EH (cell line): ENCODE results near the gene LDB3.
"Not testable (repeated sequence)": the region's sequence is repeated elsewhere in the genome, so short reads cannot be mapped to it uniquely, and the experiment has no call there.

Experiments
- DNase-seq: peaks from one replicate; pipeline ENCODE4 v3.0.0-alpha.2; 2015; ENCODE audit warnings: low read depth

Gene LDB3

GRCh38 chr10:86730227-86730626, 61.9 kb downstream of the LDB3 start:
- DNase-seq = peak; percentile 26

GRCh38 chr10:86732771-86733170, 64.5 kb downstream of the LDB3 start:
- no peak for DNase-seq

DNA sequence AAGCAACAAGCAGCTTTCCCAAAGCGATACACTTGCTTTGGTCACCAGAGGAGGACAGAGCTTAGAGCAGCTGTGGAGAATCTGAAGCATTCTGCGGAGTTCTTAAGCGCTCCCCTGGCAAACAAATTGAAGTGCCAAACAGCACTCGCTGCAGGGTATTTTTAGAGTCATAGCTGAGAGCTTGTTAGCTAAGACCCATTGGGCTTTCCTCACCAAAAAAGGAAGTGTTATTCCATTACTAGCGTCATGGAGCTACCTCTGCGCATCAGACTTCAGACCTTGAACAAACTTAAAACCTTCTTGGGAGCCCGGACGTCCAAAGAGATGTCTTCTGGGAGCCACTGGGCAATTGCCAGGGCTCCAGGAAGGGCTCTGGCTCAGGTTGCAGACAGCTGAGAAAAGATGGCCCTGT, 65.0 kb downstream of the LDB3 start:
- peak; percentile 43 for DNase-seq

DNA sequence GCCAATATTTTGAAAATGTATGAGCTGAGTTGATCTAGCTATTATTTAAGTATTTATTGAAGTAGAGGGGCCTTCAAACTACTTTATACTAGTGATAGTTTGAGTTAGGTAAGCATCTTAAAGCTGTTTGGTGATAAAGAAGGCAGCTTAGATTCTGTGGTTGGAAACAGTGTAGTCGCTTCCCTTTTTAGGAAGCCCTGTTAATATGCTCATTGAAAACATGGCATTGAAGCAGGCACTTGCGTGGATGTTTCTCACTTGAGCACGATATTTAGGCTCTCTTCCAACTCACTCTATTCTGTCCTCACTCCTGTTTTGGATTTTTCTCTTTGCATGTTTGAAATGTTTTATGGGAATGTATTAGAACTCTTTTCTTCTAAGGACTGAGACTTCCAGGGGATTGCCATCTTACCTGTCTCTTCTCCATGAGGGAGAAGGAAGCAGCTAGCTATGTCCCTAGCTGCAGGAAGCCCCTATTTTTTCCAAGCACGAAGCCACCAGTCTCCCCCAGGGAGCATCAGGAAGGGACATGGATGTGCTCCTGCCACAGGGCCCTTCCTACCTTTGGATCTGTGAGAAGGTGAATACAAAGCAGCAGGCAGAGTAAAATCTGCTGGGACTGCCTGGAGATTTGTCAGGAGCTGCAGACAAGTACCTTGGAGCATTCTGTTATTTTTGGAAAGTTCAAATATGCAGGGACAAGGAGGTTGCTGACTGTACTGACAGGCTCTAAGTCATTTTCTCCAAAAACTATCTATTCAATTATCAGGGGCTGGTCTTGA, 66.1 kb downstream of the LDB3 start:
- no peak for DNase-seq

GRCh38 chr10:86735278-86735677, 67.0 kb downstream of the LDB3 start:
- DNase-seq = not testable (repeated sequence)

DNA sequence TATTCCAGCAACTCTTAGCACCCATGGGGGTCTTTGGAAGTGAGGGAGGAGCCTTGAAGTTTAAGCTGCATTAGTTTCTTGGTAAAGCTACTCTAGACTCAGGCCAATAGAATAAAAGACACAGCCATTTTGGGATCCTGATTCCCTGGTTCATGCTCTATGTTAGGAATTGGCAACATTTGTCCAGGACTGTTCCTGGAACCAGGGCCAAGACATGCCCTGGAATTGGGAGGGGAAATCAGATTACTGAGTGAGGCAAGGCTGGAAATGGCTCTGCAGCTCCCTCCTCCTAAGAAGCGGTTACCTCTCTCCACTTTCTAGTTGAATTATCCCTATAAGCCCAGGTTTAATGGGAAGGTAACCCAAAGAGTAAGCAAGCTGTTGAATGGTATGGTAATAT, 73.9 kb downstream of the LDB3 start:
- no peak for DNase-seq

DNA sequence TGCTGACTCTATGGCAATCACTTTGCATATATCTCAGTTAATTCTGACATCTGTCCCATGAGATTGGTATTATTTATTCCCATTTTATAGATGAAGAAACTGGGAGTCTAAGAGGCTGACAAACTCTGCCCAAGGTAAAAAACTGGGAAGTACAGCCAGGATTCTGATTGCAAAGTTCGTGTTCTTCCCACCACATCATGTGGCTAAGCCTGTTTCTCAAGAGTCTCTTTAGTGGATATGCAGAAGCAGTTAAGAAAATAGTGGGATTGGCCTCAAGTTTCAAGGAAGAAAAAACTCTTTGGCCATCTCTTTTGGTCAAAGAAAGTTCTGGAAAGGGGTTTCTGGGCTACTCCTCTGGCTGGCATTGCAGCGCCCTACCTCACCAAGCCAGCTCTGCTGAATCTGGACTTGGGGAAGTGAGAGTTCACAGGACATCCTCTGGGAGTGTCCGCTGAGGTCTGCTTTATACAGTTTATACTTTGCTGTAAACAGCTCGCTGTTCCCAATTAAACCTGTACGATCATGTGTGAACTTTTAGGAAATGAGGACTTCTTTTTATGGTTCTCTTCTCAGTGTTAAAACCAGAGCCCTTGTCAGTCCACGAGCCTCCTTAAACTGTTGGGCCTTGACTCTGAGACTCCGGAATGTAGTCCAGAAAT, 75.9 kb downstream of the LDB3 start:
- DNase-seq = no peak

- peak; percentile 15 for DNase-seq
Observed at GRCh38 chr10:86747796-86748581, 79.7 kb downstream of the LDB3 start.

- DNase-seq = no peak
Observed at GRCh38 chr10:86749854-86750253, 81.5 kb downstream of the LDB3 start.

DNA sequence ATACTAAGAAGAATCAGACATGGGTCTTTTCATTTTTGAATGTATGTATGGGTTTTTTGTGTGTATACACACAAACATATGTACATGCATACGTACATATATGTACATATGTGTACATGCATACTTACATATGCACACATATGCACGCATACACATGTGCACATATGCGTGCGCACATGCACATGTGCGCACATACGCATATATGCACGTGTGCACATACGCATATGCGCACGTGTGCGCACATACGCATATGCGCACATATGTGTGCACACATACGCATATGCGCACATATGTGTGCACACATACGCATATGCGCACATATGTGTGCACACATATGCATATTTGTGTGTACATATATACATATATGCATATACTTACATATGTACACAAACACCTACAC, 83.2 kb downstream of the LDB3 start:
- no peak for DNase-seq

- DNase-seq = no peak
Observed at GRCh38 chr10:86752311-86752710, 84.0 kb downstream of the LDB3 start.

- DNase-seq = no peak
Observed at GRCh38 chr10:86753051-86753450, 84.7 kb downstream of the LDB3 start.

DNA sequence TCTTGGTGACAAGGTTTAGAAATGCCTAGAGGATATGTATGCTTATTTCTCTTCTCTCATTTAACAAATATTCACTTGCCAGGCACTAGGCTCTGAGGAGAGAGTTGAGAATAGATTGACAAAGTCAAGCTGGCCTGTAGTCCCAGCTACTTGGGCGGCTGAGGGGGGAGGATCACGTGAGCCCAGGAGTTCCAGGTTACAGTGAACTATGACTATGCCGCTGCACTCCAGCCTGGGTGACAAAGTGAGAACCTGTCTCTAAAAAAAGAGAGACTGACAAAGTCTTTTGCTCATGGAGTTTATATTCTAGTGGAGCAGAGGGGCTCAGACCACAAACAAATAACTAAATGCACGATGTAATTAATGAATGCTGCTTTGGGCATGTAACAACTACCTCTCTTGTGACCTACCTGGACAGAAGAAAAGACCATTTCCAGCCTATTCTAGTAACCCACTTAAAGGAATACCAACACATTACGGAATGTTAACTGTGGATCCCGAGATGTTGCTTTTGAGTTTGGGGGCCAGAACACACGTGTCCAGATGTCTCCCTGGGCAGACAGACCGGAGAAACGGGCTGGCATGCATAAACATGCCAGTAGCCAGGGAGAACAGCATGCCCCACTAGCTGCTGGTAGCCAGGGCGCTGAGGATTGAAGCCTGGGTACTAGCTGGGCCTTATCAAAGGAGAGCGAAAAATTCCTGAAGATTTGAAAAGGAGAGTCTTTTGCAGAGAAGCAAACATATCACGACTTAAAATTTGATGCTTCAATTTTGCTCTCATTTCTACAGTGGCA, 85.5 kb downstream of the LDB3 start:
- DNase-seq = no peak

DNA sequence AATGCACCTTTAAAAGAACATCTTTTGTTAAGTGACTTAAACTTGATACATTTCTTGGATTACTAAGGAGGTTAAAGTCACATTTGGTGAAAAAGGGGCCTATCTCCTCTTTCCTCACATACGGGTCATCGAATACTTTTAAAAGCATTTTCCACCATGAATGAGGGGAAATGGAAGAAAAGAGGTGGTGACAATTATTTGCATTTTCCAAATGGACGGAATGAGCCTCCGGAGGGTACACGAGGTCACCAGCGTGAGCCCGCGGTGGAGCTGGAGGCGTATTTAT, 87.1 kb downstream of the LDB3 start:
- no peak for DNase-seq

- DNase-seq = peak; percentile 89
Observed at GRCh38 chr10:86755740-86756510, 87.6 kb downstream of the LDB3 start.

- peak; percentile 89 for DNase-seq
Observed at GRCh38 chr10:86756511-86757112, 88.3 kb downstream of the LDB3 start, which contains the start of gene BMPR1A. Gene BMPR1A (plus strand): TSS chr10:86756619. CDS start chr10:86876019, 119,400 bp downstream.

GRCh38 chr10:86757113-86757972, 89.0 kb downstream of the LDB3 start:
- DNase-seq = peak; percentile 71

DNA sequence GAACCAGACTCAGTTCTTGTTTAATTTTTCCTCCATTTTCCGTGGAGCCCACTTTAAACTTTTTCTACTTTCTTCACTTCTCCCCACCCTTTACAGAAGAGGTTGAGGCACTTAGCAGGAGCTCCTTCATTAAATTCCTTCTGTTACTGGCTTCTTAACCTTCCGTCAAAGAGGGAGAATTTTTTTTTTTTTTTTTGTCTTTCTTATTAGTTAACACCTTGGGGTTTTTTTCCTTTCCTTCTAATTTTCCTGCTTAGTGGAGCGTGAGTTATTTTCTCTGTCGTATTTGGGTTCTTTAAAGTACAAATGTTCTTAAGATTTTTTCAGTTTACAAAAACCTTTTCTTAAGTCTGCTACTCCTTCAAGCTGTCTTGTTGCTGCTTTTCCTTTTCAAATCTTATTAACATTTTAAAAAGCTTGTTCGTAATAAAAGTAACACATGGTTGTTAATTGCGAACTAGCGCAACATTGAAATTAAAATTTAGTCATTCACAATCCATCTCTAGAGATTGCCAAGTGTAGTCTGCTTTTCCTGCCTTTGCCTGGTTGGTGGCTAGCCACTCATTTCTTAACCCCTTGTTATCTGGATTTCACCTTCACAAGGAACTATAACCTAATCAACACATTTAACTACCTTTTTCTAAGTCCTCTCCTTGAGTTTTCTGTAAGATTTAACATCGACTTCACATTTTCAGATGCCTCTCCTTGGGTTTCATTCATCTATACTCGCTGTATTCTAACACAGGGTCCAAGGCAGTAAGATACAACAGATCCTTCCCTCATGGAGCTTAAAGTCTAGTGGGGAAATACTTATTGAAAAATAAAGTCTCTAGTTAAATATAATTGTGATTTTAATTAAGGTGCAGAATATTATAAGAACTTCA, 90.1 kb downstream of the LDB3 start:
- peak; percentile 41 for DNase-seq
